ENCODE data around the gene PRKCB.

Gene PRKCB

GRCh38 chr16:23968176-23968575 lies 132.4 kb downstream of the PRKCB start:
- DNase-seq (ENCODE audit: low spot score) = no peak

GRCh38 chr16:23969468-23970297 lies 133.9 kb downstream of the PRKCB start:
- DNase-seq (ENCODE audit: low spot score) = no peak

GRCh38 chr16:23974223-23974622 lies 138.4 kb downstream of the PRKCB start:
- no peak for DNase-seq (ENCODE audit: low spot score)

GRCh38 chr16:23975293-23975692 lies 139.5 kb downstream of the PRKCB start:
- no peak for DNase-seq (ENCODE audit: low spot score)

GRCh38 chr16:23976091-23976490 lies 140.3 kb downstream of the PRKCB start:
- DNase-seq (ENCODE audit: low spot score) = no peak

- peak; percentile 30 for DNase-seq (ENCODE audit: low spot score)
Measured at GRCh38 chr16:23976524-23976923, 140.7 kb downstream of the PRKCB start.

GRCh38 chr16:23979441-23979840 lies 143.7 kb downstream of the PRKCB start:
- DNase-seq (ENCODE audit: low spot score) = no peak

GRCh38 chr16:23979982-23980381 lies 144.2 kb downstream of the PRKCB start:
- no peak for DNase-seq (ENCODE audit: low spot score)

GRCh38 chr16:23981429-23982399 lies 145.9 kb downstream of the PRKCB start:
- no peak for DNase-seq (ENCODE audit: low spot score)

- no peak for DNase-seq (ENCODE audit: low spot score)
Measured at GRCh38 chr16:23986455-23986854, 150.7 kb downstream of the PRKCB start.

GRCh38 chr16:23987443-23987842 lies 151.7 kb downstream of the PRKCB start:
- no peak for DNase-seq (ENCODE audit: low spot score)

GRCh38 chr16:23990507-23990906 lies 154.7 kb downstream of the PRKCB start:
- DNase-seq (ENCODE audit: low spot score) = no peak

GRCh38 chr16:23991066-23991465 lies 155.3 kb downstream of the PRKCB start:
- no peak for DNase-seq (ENCODE audit: low spot score)

- DNase-seq (ENCODE audit: low spot score) = no peak
Measured at GRCh38 chr16:23994615-23995014, 158.8 kb downstream of the PRKCB start.

- DNase-seq (ENCODE audit: low spot score) = no peak
Measured at GRCh38 chr16:23996258-23996955, 160.6 kb downstream of the PRKCB start.

GRCh38 chr16:23998771-23999170 lies 163.0 kb downstream of the PRKCB start:
- no peak for DNase-seq (ENCODE audit: low spot score)

- DNase-seq (ENCODE audit: low spot score) = no peak
Measured at GRCh38 chr16:23999663-24000062, 163.9 kb downstream of the PRKCB start.

- no peak for DNase-seq (ENCODE audit: low spot score)
Measured at GRCh38 chr16:24001710-24002109, 165.9 kb downstream of the PRKCB start.

GRCh38 chr16:24002619-24003018 lies 166.8 kb downstream of the PRKCB start:
- no peak for DNase-seq (ENCODE audit: low spot score)

- DNase-seq (ENCODE audit: low spot score) = no peak
Measured at GRCh38 chr16:24005577-24005976, 169.8 kb downstream of the PRKCB start.

- no peak for DNase-seq (ENCODE audit: low spot score)
Measured at GRCh38 chr16:24007391-24007790, 171.6 kb downstream of the PRKCB start.

- DNase-seq (ENCODE audit: low spot score) = no peak
Measured at GRCh38 chr16:24007934-24008333, 172.2 kb downstream of the PRKCB start.

Data from NAMALWA (cell line).